Measurements from ENCODE around the gene EXOC3. TPM values are rescaled to one million over a fixed set of nuclear protein-coding genes. Genes with fewer than 3 reads are reported as not detected.

The EXOC3 gene
- total RNA-seq, 1 experiment from 2014 or later = 55.0 TPM

GRCh38 chr5:490116-491106, 47.4 kb downstream of the EXOC3 start:
- H3K36me3 ChIP-seq (ENCODE audit: control insufficient read depth, insufficient read depth, low read length) = no peaks in the 10 kb centered on the region
- CTCF ChIA-PET = no interaction called here
- no peak overlapping the region for H3K4me3 ChIP-seq (ENCODE audit: low read depth in 2 of 2, low read length in 2 of 2)
- ATAC-seq = no peak
- no peak for DNase-seq (ENCODE audit: low read depth, low spot score)
- H3K4me1 ChIP-seq (ENCODE audit: control insufficient read depth, insufficient read depth, low read length) = no peaks in the 10 kb centered on the region
- POLR2A ChIA-PET = no interaction called here
- intact Hi-C loops (cut with micrococcal nuclease; ENCODE audit: unreplicated experiment) (no loop called here), in situ Hi-C loops (cut with HindIII; ENCODE audit: low pct_unique_long_range_greater_than_20kb, low sequenced_read_pairs) (no loop called here)
- BruUV-seq (replicated peaks) = no TSS peak
- H3K27ac ChIP-seq (ENCODE audit: low read length) = no peak overlapping the region
- no peaks in the 10 kb centered on the region for H3K9me3 ChIP-seq (ENCODE audit: control insufficient read depth, insufficient read depth, low read depth, low read length)
- TF ChIP-seq POLR2AphosphoS5 (IDR thresholded peaks at IDR 0.05; ENCODE audit: low read depth, low read length) (no peak), CTCF (IDR thresholded peaks at IDR 0.05) (no peak), SIN3A (IDR thresholded peaks at IDR 0.05; ENCODE audit: borderline replicate concordance, insufficient read depth, low read depth, low read length) (no peak), TCF7L2 (IDR thresholded peaks at IDR 0.05; ENCODE audit: low read depth, low read length) (no peak), REST (IDR thresholded peaks at IDR 0.05; ENCODE audit: insufficient read depth in 1 of 2, low read depth in 2 of 2, low read length in 1 of 2) (no peak)
- H3K27me3 ChIP-seq (ENCODE audit: control insufficient read depth, insufficient read depth, low read length) = no peaks in the 10 kb centered on the region

GRCh38 chr5:491119-491855, 48.3 kb downstream of the EXOC3 start:
- DNase-seq (ENCODE audit: low read depth, low spot score) (no peak), ATAC-seq (no peak)
- no TSS peak for BruUV-seq (replicated peaks)
- Histone ChIP-seq H3K9me3 (ENCODE audit: control insufficient read depth, insufficient read depth, low read depth, low read length) (no peaks in the 10 kb centered on the region), H3K4me1 (ENCODE audit: control insufficient read depth, insufficient read depth, low read length) (no peaks in the 10 kb centered on the region), H3K27me3 (ENCODE audit: control insufficient read depth, insufficient read depth, low read length) (no peaks in the 10 kb centered on the region), H3K36me3 (ENCODE audit: control insufficient read depth, insufficient read depth, low read length) (no peaks in the 10 kb centered on the region), H3K4me3 (ENCODE audit: low read depth in 2 of 2, low read length in 2 of 2) (no peak overlapping the region), H3K27ac (ENCODE audit: low read length) (no peak overlapping the region)
- POLR2A ChIA-PET = no interaction called here
- CTCF ChIA-PET = no interaction called here
- no peak for TF ChIP-seq POLR2AphosphoS5 (IDR thresholded peaks at IDR 0.05; ENCODE audit: low read depth, low read length)
- no peak for TF ChIP-seq REST (IDR thresholded peaks at IDR 0.05; ENCODE audit: insufficient read depth in 1 of 2, low read depth in 2 of 2, low read length in 1 of 2)
- no peak for TF ChIP-seq CTCF (IDR thresholded peaks at IDR 0.05)
- TF ChIP-seq TCF7L2 (IDR thresholded peaks at IDR 0.05; ENCODE audit: low read depth, low read length) = no peak
- TF ChIP-seq SIN3A (IDR thresholded peaks at IDR 0.05; ENCODE audit: borderline replicate concordance, insufficient read depth, low read depth, low read length) = no peak
- in situ Hi-C loops (cut with HindIII; ENCODE audit: low pct_unique_long_range_greater_than_20kb, low sequenced_read_pairs) (no loop called here), intact Hi-C loops (cut with micrococcal nuclease; ENCODE audit: unreplicated experiment) (no loop called here)
